ENCODE data around the gene KCNJ9. TPM values are rescaled to one million over a fixed set of nuclear protein-coding genes. Genes with fewer than 3 reads are reported as not detected.

The KCNJ9 gene
- total and polyA plus RNA-seq, 4 donors = not detected

- Histone ChIP-seq H3K27ac (ENCODE audit: low read depth in 1 of 2, low read length in 2 of 2) (no peak overlapping the region), H3K9me3 (ENCODE audit: control insufficient read depth in 4 of 4, low read length in 3 of 4) (no peaks in the 10 kb centered on the region), H3K9ac (ENCODE audit: low read depth in 1 of 2, low read length in 2 of 2) (no peak overlapping the region), H3K4me3 (ENCODE audit: low read depth in 1 of 3, low read length in 3 of 3) (no peak overlapping the region), H3K36me3 (ENCODE audit: control insufficient read depth in 4 of 4, insufficient read depth in 3 of 4, low read depth in 1 of 4, low read length in 3 of 4) (no peaks in the 10 kb centered on the region), H3K27me3 (ENCODE audit: control insufficient read depth in 4 of 4, insufficient read depth in 4 of 4, low read length in 3 of 4) (no peaks in the 10 kb centered on the region), H3K4me1 (ENCODE audit: control insufficient read depth in 4 of 4, insufficient read depth in 4 of 4, low read length in 3 of 4) (peaks cover 0 to 15% (median 5%) of the 10 kb centered on the region in 4 donors)
- TF ChIP-seq NR2F2 (IDR thresholded peaks at IDR 0.05) = no peak
- TF ChIP-seq RAD21 (IDR thresholded peaks at IDR 0.05) = no peak
- no peak for TF ChIP-seq YY1 (IDR thresholded peaks at IDR 0.05)
- TF ChIP-seq ATF3 (IDR thresholded peaks at IDR 0.05) = no peak
- no peak for TF ChIP-seq JUND (IDR thresholded peaks at IDR 0.05)
- TF ChIP-seq RXRA (IDR thresholded peaks at IDR 0.05) = no peak
- TF ChIP-seq EGR1 (IDR thresholded peaks at IDR 0.05; ENCODE audit: low read depth in 2 of 2) = no peak
- no peak for TF ChIP-seq HNF4A (conservative IDR thresholded peaks at IDR 0.05)
- no peak for TF ChIP-seq MAX (IDR thresholded peaks at IDR 0.05)
- TF ChIP-seq FOXA2 (IDR thresholded peaks at IDR 0.05) = no peak
- no peak for TF ChIP-seq REST (IDR thresholded peaks at IDR 0.05)
- no peak for TF ChIP-seq ZBTB33 (IDR thresholded peaks at IDR 0.05)
- TF ChIP-seq FOXA1 (IDR thresholded peaks at IDR 0.05) = no peak
- no peak for TF ChIP-seq CTCF (IDR thresholded peaks at IDR 0.05; ENCODE audit: low read depth, low read length, missing input control)
- no peak for TF ChIP-seq TAF1 (conservative IDR thresholded peaks at IDR 0.05)
- no peak for TF ChIP-seq HNF4G (IDR thresholded peaks at IDR 0.05)
- TF ChIP-seq SP1 (IDR thresholded peaks at IDR 0.05) = no peak
- TF ChIP-seq GABPA (IDR thresholded peaks at IDR 0.05 in 1 of 2, conservative IDR thresholded peaks at IDR 0.05 in 1 of 2) = no peak
- DNase-seq (ENCODE audit: low spot score) = no peak
These were observed 33.0 kb upstream of the KCNJ9 start for GRCh38 chr1:160048335-160048734.

Measured in liver (tissue), 9 donors.